Calu3 (cell line): ENCODE results near the gene ADGRA1. TPM values are rescaled to one million over a fixed set of nuclear protein-coding genes. Genes with fewer than 3 reads are reported as not detected.

ENCODE experiments used
- BruUV-seq: library from RNA; stranded (reverse); fragments of 400-500 nt; replicated peaks from 2 replicates; lab custom pipeline; 2021; lab: Mats Ljungman, UMichigan
- CTCF ChIA-PET: fragments of 300-600 bp; sonication (Branson Sonifier 250); formaldehyde crosslinking; loops from one replicate; lab custom pipeline; 2022; ENCODE audit warnings: antibody characterized with exemption; lab: Charles Lee
- DNase-seq: peaks from one replicate; pipeline ENCODE4 v3.0.0; 2022
- H3K27ac Mint-ChIP-seq: one replicate; pipeline ENCODE4 v1.8.0; 2022; ENCODE audit warnings: mixed read lengths; ENCODE audit not compliant: unreplicated experiment
- H3K27me3 Mint-ChIP-seq: one replicate; pipeline ENCODE4 v1.8.0; 2022; ENCODE audit warnings: mixed read lengths; ENCODE audit not compliant: unreplicated experiment
- H3K36me3 Mint-ChIP-seq: one replicate; pipeline ENCODE4 v1.8.0; 2022; ENCODE audit warnings: mild to moderate bottlenecking, moderate library complexity, mixed read lengths; ENCODE audit not compliant: insufficient read depth, unreplicated experiment
- H3K4me1 Mint-ChIP-seq: one replicate; pipeline ENCODE4 v1.8.0; 2022; ENCODE audit warnings: mild to moderate bottlenecking, low read depth, mixed read lengths; ENCODE audit not compliant: unreplicated experiment
- H3K4me3 Mint-ChIP-seq: one replicate; pipeline ENCODE4 v1.8.0; 2022; ENCODE audit warnings: mild to moderate bottlenecking, low read depth, moderate library complexity, mixed read lengths; ENCODE audit not compliant: unreplicated experiment
- H3K9me3 Mint-ChIP-seq: one replicate; pipeline ENCODE4 v1.8.0; 2022; ENCODE audit warnings: low read depth, mixed read lengths; ENCODE audit not compliant: unreplicated experiment
- intact Hi-C: fragments of 100-400 bp; cut with micrococcal nuclease; formaldehyde crosslinking; loops from one replicate; pipeline ENCODE4 v1.10.0; 2022; ENCODE audit not compliant: unreplicated experiment
- total RNA-seq: library from RNA; stranded (reverse); gene quantifications from 2 replicates; pipeline ENCODE4 v1.2.3, GENCODE V29; 2022
- TF ChIP-seq, protein P1 (sequence below): fragments of 200-600 bp; IDR thresholded peaks from one replicate; pipeline ENCODE4 v1.8.0; 2022; ENCODE audit warnings: antibody characterized with exemption; ENCODE audit not compliant: unreplicated experiment

Gene ADGRA1
- total RNA-seq, 1 experiment from 2014 or later: not detected

DNA sequence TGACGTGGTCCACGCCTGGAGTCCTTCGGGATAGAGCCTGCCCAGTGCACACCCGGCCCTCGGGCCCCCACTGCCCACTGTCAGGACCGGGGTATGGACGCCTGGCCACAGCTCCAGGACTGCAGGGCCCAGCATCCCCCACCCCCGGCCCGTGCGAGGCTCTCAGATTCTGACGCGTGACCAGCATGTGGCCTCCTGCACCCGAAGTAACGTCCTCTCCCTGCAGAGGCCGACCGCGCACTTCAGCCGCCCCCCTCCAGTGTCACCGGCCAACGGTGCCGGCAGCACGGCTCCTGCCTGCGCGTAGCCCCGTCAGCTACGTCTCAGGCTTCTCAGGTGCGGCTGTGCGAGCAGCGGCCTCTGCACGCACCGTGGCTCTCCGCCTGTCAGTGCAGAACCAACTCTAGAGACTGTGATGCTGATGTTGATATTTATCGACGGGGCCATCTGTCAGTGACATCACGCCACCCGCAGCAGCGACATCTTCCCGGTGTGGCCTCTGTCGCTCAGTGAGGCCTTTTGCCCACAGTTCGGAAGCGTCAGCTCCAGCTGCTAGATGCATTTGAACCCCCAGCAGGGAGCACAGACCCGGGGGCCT lies 40.1 kb upstream of the ADGRA1 start:
- TF ChIP-seq, protein P1, sequence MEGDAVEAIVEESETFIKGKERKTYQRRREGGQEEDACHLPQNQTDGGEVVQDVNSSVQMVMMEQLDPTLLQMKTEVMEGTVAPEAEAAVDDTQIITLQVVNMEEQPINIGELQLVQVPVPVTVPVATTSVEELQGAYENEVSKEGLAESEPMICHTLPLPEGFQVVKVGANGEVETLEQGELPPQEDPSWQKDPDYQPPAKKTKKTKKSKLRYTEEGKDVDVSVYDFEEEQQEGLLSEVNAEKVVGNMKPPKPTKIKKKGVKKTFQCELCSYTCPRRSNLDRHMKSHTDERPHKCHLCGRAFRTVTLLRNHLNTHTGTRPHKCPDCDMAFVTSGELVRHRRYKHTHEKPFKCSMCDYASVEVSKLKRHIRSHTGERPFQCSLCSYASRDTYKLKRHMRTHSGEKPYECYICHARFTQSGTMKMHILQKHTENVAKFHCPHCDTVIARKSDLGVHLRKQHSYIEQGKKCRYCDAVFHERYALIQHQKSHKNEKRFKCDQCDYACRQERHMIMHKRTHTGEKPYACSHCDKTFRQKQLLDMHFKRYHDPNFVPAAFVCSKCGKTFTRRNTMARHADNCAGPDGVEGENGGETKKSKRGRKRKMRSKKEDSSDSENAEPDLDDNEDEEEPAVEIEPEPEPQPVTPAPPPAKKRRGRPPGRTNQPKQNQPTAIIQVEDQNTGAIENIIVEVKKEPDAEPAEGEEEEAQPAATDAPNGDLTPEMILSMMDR: no peak
- no TSS peak for BruUV-seq
- DNase-seq: no peak
- no peaks in the 10 kb centered on the region for H3K9me3 Mint-ChIP-seq
- H3K36me3 Mint-ChIP-seq: no peaks in the 10 kb centered on the region
- intact Hi-C loops: no loop called here
- CTCF ChIA-PET: no interaction called here
- no peak overlapping the region for H3K27ac Mint-ChIP-seq
- no peaks in the 10 kb centered on the region for H3K4me1 Mint-ChIP-seq
- H3K27me3 Mint-ChIP-seq: peaks cover 47% of the 10 kb centered on the region
- H3K4me3 Mint-ChIP-seq: no peak overlapping the region

DNA sequence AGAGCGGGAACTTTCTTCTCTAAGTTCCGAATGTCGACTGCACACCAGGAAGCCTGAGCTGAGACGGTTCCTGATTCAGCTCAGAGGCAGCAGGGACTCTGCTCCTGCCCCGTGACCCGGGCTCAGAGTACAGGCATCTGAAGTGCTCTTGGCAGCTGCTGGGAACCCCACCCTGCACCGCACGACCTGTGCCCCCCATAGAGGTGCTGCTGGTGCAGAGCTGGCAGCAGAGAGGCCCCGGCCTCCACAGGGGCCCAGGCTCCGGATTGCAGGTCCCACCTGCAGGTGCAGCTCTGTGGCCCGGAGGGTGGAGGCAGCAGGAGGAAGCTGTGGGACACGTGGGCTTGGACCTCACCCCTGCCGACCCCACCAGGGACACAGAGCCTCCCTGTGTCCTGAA lies 39.5 kb upstream of the ADGRA1 start:
- no peak overlapping the region for H3K4me3 Mint-ChIP-seq
- BruUV-seq: no TSS peak
- CTCF ChIA-PET: no interaction called here
- H3K36me3 Mint-ChIP-seq: no peaks in the 10 kb centered on the region
- no peaks in the 10 kb centered on the region for H3K4me1 Mint-ChIP-seq
- DNase-seq: no peak
- peaks cover 47% of the 10 kb centered on the region for H3K27me3 Mint-ChIP-seq
- TF ChIP-seq, protein P1: no peak
- no peaks in the 10 kb centered on the region for H3K9me3 Mint-ChIP-seq
- intact Hi-C loops: no loop called here
- no peak overlapping the region for H3K27ac Mint-ChIP-seq

DNA sequence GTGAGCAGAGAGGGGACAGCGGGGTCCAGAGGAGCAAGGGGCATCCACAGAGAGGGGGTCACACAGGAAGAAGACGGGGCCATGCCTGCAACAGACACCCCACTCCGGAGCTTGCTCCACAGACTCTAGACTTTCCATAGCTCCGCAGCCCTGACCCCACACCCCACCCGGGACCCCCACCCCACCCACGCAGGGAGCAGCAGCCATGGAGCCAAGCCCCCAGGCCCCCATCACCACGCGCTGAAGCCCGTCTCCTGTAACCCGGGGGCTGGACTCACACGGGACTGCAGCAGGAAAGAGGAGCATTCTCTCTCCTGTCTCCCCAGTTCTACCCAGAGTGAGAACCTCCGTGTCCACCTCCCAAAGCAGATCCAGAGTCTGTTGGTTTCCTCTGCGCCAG lies 38.8 kb upstream of the ADGRA1 start:
- Mint-ChIP-seq H3K27me3 (peaks cover 47% of the 10 kb centered on the region), H3K9me3 (no peaks in the 10 kb centered on the region), H3K4me3 (no peak overlapping the region), H3K4me1 (no peaks in the 10 kb centered on the region), H3K27ac (no peak overlapping the region), H3K36me3 (no peaks in the 10 kb centered on the region)
- DNase-seq: no peak
- intact Hi-C loops: no loop called here
- CTCF ChIA-PET: interaction anchor here (0.5 kb wide), 1 partner anchor 304 kb away, joined by 6 read pairs; no protein-coding TSS in a partner anchor
- no TSS peak for BruUV-seq
- TF ChIP-seq, protein P1: no peak

DNA sequence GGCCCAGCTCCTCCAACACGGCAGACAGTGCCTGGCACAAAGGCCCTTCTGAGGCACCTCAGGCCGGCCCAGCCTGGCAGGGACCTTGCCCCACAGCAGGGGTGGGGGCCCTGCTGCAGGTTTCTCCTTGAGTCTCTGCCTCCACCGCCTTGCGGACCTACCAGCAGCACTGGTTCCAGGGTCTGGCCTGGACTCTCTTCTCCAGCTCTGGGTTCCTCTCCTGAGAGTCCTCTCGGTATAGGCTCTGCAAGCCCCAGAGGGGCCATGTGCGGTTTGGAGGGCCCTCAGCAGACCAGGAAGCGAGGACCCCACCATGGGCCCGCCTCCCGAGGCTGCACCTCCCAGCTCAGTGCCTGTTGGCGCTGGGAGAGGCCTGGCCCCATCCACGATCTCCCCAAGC lies 38.1 kb upstream of the ADGRA1 start:
- Mint-ChIP-seq H3K4me1 (no peaks in the 10 kb centered on the region), H3K27ac (no peak overlapping the region), H3K9me3 (no peaks in the 10 kb centered on the region), H3K4me3 (no peak overlapping the region), H3K36me3 (no peaks in the 10 kb centered on the region), H3K27me3 (peaks cover 42% of the 10 kb centered on the region)
- no peak for DNase-seq
- CTCF ChIA-PET: no interaction called here
- TF ChIP-seq, protein P1: no peak
- no TSS peak for BruUV-seq
- intact Hi-C loops: no loop called here
